HepG2 (cell line): ENCODE results near the gene DPAGT1. TPM values are rescaled to one million over a fixed set of nuclear protein-coding genes. Genes with fewer than 3 reads are reported as not detected.

Source experiments
- ATAC-seq: fragments of 200-7000 bp; cut with Tn5 transposase; 3 replicates; pipeline ENCODE4 v1.9.1; 2020; ENCODE audit warnings: mild to moderate bottlenecking, moderate library complexity
- BruUV-seq: library from RNA; stranded (reverse); fragments of 400-500 nt; replicated peaks from 2 replicates; lab custom pipeline; 2021; lab: Mats Ljungman, UMichigan
- CTCF ChIA-PET: fragments of 300-600 bp; formaldehyde crosslinking; extraction: SDS; loops from one replicate; lab custom pipeline; 2021; ENCODE audit warnings: low total read pairs, inconsistent platforms, low intra/inter-chr PET ratio; lab: Yijun Ruan, JAX
- POLR2A ChIA-PET: fragments of 350-600 bp; sonication (Branson Sonifier 250); formaldehyde crosslinking; loops from one replicate; lab custom pipeline; 2020; ENCODE audit warnings: antibody characterized with exemption, inconsistent platforms; lab: Yijun Ruan, JAX
- DNase-seq: peaks from one replicate; pipeline ENCODE4 v3.0.0-alpha.2; 2015; ENCODE audit warnings: low spot score
- FAIRE-seq: peaks from 3 replicates; lab custom pipeline; 2011; peaks lifted over from hg19 to GRCh38; lab: Jason Lieb, UNC
- H2AFZ ChIP-seq: one replicate; pipeline ENCODE4 v1.6.1; 2011; ENCODE audit warnings: low read length, inconsistent platforms
- H3K27ac ChIP-seq: fragments of 300-600 bp; 3 replicates; pipeline ENCODE4 v1.8.0; 2011; ENCODE audit warnings: mixed run types, mild to moderate bottlenecking, mixed read lengths, low read length, inconsistent platforms; ENCODE audit not compliant: insufficient read depth; ENCODE audit errors: extremely low read length
- H3K27me3 ChIP-seq, 2 experiments: fragments of 200-600 bp in 1 of 2; 2 replicates in 1 of 2; 3 replicates in 1 of 2; pipeline versions ENCODE4 v1.6.0 to v1.8.0; 2011; ENCODE audit warnings: low read length in 2 of 2, mild to moderate bottlenecking in 2 of 2, moderate library complexity in 2 of 2, inconsistent platforms in 1 of 2; ENCODE audit not compliant: insufficient read depth in 2 of 2, control insufficient read depth in 1 of 2
- H3K36me3 ChIP-seq, 2 experiments: fragments of 200-600 bp in 1 of 2; replicated peaks in 1 of 2; 2 replicates in 1 of 2; 3 replicates in 1 of 2; pipeline versions ENCODE4 v1.5.1 to v1.8.0; 2011; ENCODE audit warnings: low read length in 2 of 2, inconsistent platforms in 1 of 2; ENCODE audit not compliant: insufficient read depth in 2 of 2, control insufficient read depth in 1 of 2
- H3K4me1 ChIP-seq: 2 replicates; pipeline ENCODE4 v1.5.1; 2012; ENCODE audit warnings: low read length, inconsistent platforms; ENCODE audit not compliant: insufficient read depth
- H3K4me2 ChIP-seq: 2 replicates; pipeline ENCODE4 v1.6.0; 2011; ENCODE audit warnings: low read depth, low read length, inconsistent platforms
- H3K4me3 ChIP-seq, 3 experiments: fragments of 200-600 bp in 1 of 3; sonication (generic), shearing (Covaris generic) in 1 of 3; replicated peaks in 1 of 3; 2 replicates each; pipeline ENCODE4 v1.5.1; 2011 to 2016; ENCODE audit warnings: low read length in 3 of 3, inconsistent platforms in 2 of 3, low read depth in 2 of 3, mild to moderate bottlenecking in 2 of 3, control low read depth in 1 of 3, mixed read lengths in 1 of 3; ENCODE audit not compliant: insufficient read depth in 1 of 3
- H3K79me2 ChIP-seq: one replicate; pipeline ENCODE4 v1.6.1; 2011; ENCODE audit warnings: low read length, inconsistent platforms; ENCODE audit not compliant: insufficient read depth
- H3K9ac ChIP-seq: 2 replicates; pipeline ENCODE4 v1.6.0; 2011; ENCODE audit warnings: mild to moderate bottlenecking, low read depth, low read length, inconsistent platforms; ENCODE audit not compliant: insufficient read depth
- H3K9me3 ChIP-seq: 2 replicates; pipeline ENCODE4 v1.5.1; 2012; ENCODE audit warnings: mild to moderate bottlenecking, low read length
- H4K20me1 ChIP-seq: 2 replicates; pipeline ENCODE4 v1.6.0; 2011; ENCODE audit warnings: inconsistent platforms, mild to moderate bottlenecking, low read length, moderate library complexity; ENCODE audit not compliant: insufficient read depth
- FOSL2 ChIP-seq: sonication (generic); formaldehyde crosslinking; IDR thresholded peaks from 2 replicates; pipeline ENCODE4 v1.4.0; 2020; ENCODE audit warnings: missing genetic modification reagents
- RBFOX2 ChIP-seq: fragments of 200-400 bp; formaldehyde crosslinking; IDR thresholded peaks from 2 replicates; pipeline ENCODE4 v1.6.1; 2017; ENCODE audit warnings: low read depth, mild to moderate bottlenecking, low read length
- SP5 ChIP-seq: IDR thresholded peaks from 2 replicates; pipeline ENCODE4 v1.6.1; 2016; ENCODE audit warnings: low read depth, borderline replicate concordance
- WGBS: methylation state at CpG from one replicate; pipeline ENCODE4 v1.1.6; 2017; ENCODE audit warnings: low lambda C conversion rate; 5-methylcytosine and 5-hydroxymethylcytosine counted together
- in situ Hi-C: cut with HindIII; loops from 2 replicates; pipeline ENCODE4 v1.10.0; 2017; ENCODE audit warnings: low pct_unique_long_range_greater_than_20kb; ENCODE audit not compliant: extremely low pct_ligation_motif_present
- intact Hi-C: fragments of 100-400 bp; cut with micrococcal nuclease; formaldehyde crosslinking; loops from one replicate; pipeline ENCODE4 v1.10.0; 2022; ENCODE audit not compliant: unreplicated experiment
- polyA plus RNA-seq, 8 experiments: library from polyadenylated mRNA; depleted of rRNA in 3 of 8; stranded (reverse) in 7 of 8; unstranded in 1 of 8; fragments of >200 nt; fragmentation: Illumina TruSeq in 4 of 8; extraction: Trizol in 4 of 8; gene quantifications; 2 replicates each; pipeline versions ENCODE4 v1.2.1 to v1.2.3, GENCODE V29; 2011 to 2016; ENCODE audit warnings: low read depth in 4 of 8, missing spikeins in 1 of 8, mixed read lengths in 1 of 8; ENCODE audit not compliant: insufficient read depth in 1 of 8
- total RNA-seq, 5 experiments: library from RNA; depleted of rRNA; stranded (reverse); fragments of >200 nt; fragmentation: Illumina TruSeq; extraction: Trizol; gene quantifications; 2 replicates each; pipeline ENCODE4 v1.2.3, GENCODE V29; 2016; ENCODE audit warnings: low read depth in 1 of 5
- TF ChIP-seq, protein P1 (sequence below): sonication (generic); formaldehyde crosslinking; IDR thresholded peaks from 2 replicates; pipeline ENCODE4 v1.5.1; 2020; ENCODE audit warnings: missing genetic modification reagents, mild to moderate bottlenecking, borderline replicate concordance

Gene DPAGT1
- total and polyA plus RNA-seq, 2 of the 13 experiments (the other 11 are each of a cell fraction or from before 2014, with no cell fraction given) = 37.6 to 70.7 TPM

DNA sequence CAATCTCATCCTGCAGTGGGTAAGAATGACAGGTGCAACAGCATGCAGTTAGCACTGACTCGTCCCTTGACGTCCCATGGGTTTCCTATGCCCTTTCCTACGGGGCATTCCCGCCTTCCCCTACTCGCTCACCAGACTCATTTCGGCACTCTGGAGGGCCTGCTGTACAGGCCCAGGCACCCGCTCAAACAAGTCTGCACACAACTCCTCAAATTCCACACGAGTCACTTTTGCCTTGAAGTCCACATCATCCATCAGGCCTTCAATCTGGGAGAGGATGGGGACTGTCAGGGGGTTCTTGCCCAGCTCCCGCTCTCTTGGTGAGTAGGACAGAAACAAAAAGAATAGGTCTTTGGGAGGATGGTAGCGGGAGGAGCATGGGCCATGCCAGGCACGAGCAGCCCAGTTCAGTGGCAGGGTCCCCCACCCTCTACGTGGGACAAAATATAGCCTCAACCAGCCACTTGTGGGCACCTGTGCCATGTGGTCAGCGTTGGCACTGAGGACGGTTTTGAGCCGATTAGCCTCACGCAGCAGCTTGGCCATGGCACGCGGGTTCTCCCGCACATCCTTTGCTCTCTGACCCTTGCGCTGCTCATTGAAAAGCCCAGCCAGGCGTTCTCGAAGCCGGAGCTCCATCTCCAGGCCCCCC lies 49.4 kb downstream of the DPAGT1 start (continued):
- TF ChIP-seq SP5 (CRISPR knock-in tag) = no peak
- TF ChIP-seq, protein P1, sequence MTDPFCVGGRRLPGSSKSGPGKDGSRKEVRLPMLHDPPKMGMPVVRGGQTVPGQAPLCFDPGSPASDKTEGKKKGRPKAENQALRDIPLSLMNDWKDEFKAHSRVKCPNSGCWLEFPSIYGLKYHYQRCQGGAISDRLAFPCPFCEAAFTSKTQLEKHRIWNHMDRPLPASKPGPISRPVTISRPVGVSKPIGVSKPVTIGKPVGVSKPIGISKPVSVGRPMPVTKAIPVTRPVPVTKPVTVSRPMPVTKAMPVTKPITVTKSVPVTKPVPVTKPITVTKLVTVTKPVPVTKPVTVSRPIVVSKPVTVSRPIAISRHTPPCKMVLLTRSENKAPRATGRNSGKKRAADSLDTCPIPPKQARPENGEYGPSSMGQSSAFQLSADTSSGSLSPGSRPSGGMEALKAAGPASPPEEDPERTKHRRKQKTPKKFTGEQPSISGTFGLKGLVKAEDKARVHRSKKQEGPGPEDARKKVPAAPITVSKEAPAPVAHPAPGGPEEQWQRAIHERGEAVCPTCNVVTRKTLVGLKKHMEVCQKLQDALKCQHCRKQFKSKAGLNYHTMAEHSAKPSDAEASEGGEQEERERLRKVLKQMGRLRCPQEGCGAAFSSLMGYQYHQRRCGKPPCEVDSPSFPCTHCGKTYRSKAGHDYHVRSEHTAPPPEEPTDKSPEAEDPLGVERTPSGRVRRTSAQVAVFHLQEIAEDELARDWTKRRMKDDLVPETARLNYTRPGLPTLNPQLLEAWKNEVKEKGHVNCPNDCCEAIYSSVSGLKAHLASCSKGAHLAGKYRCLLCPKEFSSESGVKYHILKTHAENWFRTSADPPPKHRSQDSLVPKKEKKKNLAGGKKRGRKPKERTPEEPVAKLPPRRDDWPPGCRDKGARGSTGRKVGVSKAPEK = no peak

DNA sequence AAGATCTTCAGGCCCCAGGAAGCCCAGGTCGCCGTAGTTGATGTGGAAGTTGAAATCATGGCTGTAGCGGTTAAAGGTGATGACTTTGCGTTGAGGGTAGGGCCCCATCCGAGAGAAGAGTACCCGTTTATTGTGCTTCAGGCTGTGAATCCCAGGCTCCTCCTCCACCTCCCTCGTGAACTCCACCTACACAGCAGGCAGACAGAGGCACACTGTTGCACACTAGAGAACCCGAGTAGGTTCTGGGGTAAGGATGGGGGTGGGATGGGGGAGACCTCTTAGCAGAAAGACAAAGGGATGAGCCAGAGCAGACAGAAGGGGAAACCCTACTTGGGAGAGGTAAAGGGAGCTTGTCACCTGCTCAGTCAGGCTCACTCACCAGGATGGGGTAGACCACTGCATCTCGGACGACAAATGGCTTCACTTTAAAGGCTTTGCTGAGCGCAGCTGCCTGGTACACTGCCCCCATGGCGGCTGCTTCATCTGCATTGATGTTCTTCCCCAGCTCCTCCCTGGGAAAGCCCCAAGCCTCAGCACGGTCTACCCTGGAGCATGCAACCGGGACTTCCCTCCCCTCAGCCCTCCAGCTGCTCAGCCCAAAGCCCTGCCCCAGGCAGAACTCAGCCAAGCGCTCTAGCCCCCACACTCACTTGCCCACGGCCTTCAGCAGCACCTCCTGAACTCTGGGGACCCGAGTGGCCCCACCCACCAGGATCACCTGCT lies 50.1 kb downstream of the DPAGT1 start:
- no peak overlapping the region for H3K27ac ChIP-seq
- in situ Hi-C loops = no loop called here
- BruUV-seq = TSS peak; percentile 9
- no peak overlapping the region for H2AFZ ChIP-seq
- 0 out of 2 replicates have a peak, but pooled peaks have one; percentile 13 for TF ChIP-seq RBFOX2
- no peak for TF ChIP-seq FOSL2 (CRISPR knock-in tag)
- no peak overlapping the region for H3K9ac ChIP-seq
- 94% methylated on average over 13 of the region's 17 CpGs for WGBS
- H3K4me1 ChIP-seq = peaks cover 18% of the 10 kb centered on the region
- H3K4me2 ChIP-seq = no peak overlapping the region
- no peak for DNase-seq
- CTCF ChIA-PET = no interaction called here
- H3K79me2 ChIP-seq = peaks cover 25% of the 10 kb centered on the region
- H4K20me1 ChIP-seq = peaks cover 3% of the 10 kb centered on the region; the same call in 1 of the 2 replicates
- H3K9me3 ChIP-seq = no peaks in the 10 kb centered on the region
- intact Hi-C loops = no loop called here
- ATAC-seq = no peak
- H3K4me3 ChIP-seq = no peak overlapping the region
- no peak for FAIRE-seq
- H3K27me3 ChIP-seq = no peaks in the 10 kb centered on the region
- POLR2A ChIA-PET = no interaction called here
- peaks cover 54 to 80% of the 10 kb centered on the region in 2 experiments for H3K36me3 ChIP-seq
